22Rv1 (cell line): ENCODE data around the gene COL11A2.

Experiments used
- ZFX ChIP-seq: fragments of 450-650 bp; IDR thresholded peaks from 2 replicates; pipeline ENCODE4 v1.6.1; 2017; ENCODE audit warnings: antibody characterized with exemption, borderline replicate concordance
- TF ChIP-seq, protein P1 (sequence below): fragments of 450-650 bp; IDR thresholded peaks from 2 replicates; pipeline ENCODE4 v1.5.1; 2017; ENCODE audit warnings: mild to moderate bottlenecking

DNA sequence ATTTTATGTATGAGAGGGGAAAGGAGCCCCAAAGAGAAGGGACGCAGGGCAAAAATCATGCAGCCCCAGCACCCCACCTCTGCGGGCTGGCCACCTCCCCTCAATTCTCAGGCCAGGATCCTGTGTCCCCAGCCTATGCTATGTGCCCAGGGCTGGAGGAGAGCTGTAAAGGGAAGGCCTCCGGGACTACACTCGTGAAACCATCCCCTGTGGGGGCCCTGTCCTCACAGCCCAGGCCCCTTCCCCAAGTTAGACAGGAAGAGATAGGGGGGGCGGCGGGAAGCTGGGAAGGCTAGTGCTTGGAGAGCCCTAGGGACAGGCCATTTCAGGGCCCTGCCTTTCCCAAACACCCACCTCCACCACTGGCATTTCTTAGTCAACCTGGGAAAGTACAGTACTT, 1.4 kb upstream of the COL11A2 start:
- TF ChIP-seq, protein P1, sequence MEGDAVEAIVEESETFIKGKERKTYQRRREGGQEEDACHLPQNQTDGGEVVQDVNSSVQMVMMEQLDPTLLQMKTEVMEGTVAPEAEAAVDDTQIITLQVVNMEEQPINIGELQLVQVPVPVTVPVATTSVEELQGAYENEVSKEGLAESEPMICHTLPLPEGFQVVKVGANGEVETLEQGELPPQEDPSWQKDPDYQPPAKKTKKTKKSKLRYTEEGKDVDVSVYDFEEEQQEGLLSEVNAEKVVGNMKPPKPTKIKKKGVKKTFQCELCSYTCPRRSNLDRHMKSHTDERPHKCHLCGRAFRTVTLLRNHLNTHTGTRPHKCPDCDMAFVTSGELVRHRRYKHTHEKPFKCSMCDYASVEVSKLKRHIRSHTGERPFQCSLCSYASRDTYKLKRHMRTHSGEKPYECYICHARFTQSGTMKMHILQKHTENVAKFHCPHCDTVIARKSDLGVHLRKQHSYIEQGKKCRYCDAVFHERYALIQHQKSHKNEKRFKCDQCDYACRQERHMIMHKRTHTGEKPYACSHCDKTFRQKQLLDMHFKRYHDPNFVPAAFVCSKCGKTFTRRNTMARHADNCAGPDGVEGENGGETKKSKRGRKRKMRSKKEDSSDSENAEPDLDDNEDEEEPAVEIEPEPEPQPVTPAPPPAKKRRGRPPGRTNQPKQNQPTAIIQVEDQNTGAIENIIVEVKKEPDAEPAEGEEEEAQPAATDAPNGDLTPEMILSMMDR, result no peak
- TF ChIP-seq ZFX, result no peak
